ENCODE data around the gene SCARB2. TPM values are rescaled to one million over a fixed set of nuclear protein-coding genes. Genes with fewer than 3 reads are reported as not detected.

Gene SCARB2
- total RNA-seq, 1 donor, result 181 TPM

DNA sequence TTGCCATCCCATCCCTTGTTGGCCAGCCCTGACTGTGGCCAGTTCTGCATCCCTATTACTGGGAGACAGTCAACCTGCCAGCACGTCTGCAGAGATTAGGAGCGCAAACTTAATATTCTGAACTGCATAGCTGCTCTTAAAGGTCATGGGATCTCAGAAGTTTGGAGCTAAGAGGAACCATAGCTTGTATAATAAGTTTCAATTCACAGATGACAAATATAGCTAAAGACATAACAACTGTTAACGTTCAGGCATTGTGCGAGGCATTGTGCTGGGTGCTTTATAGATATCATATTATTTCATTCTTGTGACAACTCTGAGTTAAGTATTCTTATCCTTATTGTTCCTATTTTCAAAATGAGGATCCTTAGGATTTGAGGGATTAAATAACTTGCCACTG, 3.7 kb downstream of the SCARB2 start:
- no peak for DNase-seq (ENCODE audit: low read depth)
- H3K4me3 ChIP-seq (ENCODE audit: low read depth, low read length), result no peak overlapping the region
- no peak for TF ChIP-seq CTCF (IDR thresholded peaks at IDR 0.05; ENCODE audit: insufficient read depth, low read depth, low read length)

DNA sequence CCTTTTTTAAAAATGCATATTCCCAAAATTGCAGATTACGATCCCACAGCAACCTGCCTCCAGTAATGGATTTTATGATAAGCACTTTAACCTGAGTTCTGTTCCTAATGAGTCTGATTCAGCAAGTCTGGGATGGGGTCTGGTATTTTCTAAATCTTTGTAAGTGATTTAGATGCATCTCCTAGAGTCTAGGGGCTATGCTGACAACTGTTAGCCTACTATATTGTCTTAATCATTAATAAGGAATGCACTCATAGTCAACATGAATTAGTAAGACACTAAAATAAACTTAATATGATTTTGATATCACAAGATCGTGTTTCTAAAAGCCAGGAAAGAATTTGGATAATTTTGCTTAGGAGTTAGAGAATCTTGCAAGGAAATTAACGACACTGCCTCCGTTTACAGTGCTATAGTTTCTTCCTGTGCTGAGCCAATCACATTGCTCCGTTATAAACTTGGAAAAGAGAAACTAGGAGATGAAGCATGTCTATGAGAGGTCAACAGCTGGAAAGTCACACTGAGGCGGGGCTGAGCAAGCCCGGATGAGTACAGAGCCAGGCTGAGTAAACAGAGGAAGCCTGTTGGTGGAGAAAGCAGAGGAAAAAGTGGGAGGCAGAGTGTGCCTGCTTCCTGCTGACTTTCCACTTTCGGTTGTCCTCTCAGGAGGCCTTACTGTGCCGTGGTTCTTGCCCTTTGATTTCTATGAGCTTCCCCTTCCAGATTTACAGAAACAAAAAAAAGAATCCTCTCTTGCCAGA, 5.4 kb downstream of the SCARB2 start:
- TF ChIP-seq CTCF (IDR thresholded peaks at IDR 0.05; ENCODE audit: insufficient read depth, low read depth, low read length), result no peak
- DNase-seq (ENCODE audit: low read depth), result peak; percentile 97
- H3K4me3 ChIP-seq (ENCODE audit: low read depth, low read length), result peak overlapping the region; percentile 50

DNA sequence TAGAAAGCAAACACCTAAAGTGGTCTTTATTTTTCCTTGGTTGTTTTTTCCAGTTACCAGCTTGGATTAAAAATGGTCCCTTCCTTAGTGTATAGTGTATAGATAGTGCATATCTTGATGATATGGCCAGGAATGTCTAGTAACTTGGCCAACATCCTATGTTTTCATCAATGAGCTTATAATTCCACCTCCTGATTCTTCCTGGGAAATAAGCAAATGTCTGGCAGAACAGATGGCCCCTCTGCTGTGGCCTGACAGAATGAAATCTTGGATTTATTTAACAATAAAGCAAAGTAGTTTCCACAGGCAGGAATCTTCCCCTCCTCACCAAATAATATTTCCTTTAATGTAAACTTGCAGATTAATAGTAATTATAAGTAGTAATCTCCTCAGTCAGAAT, 6.1 kb downstream of the SCARB2 start:
- no peak for TF ChIP-seq CTCF (IDR thresholded peaks at IDR 0.05; ENCODE audit: insufficient read depth, low read depth, low read length)
- no peak for DNase-seq (ENCODE audit: low read depth)
- H3K4me3 ChIP-seq (ENCODE audit: low read depth, low read length), result no peak overlapping the region

DNA sequence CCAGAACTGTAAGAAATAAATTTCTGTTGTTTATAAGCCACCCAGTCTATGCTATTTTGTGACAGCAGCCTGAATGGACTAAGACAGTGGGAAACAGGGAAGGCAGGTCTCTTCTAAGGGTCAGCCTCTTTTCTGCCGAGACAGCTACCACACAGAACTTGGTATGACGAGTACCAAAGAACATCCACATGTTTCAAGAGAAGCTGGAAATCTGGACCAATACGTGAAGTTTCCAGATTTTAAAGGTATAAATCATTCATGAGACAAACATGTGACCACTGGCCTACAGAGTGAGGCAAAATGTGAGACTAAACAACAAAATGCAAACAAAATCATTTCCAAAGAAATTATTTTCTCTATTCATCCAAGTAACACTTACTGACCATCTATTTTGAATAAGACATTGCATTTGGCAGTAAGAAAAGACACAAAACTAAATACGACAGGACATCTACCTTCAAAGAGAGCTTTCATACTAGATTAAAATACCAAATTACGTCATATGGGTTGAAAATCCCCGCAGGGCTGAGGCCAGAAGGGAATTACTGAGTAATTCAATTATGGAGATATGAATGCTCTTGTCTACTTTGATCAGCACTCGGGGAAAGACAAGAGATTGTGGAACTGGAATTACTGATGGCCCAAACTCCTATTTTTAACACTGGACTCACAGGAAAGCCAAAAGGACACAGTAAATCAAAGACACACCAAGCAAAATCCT, 7.2 kb downstream of the SCARB2 start:
- no peak overlapping the region for H3K4me3 ChIP-seq (ENCODE audit: low read depth, low read length)
- no peak for TF ChIP-seq CTCF (IDR thresholded peaks at IDR 0.05; ENCODE audit: insufficient read depth, low read depth, low read length)
- DNase-seq (ENCODE audit: low read depth), result peak; percentile 64

GRCh38 chr4:76205476-76205875, 8.1 kb downstream of the SCARB2 start:
- TF ChIP-seq CTCF (IDR thresholded peaks at IDR 0.05; ENCODE audit: insufficient read depth, low read depth, low read length), result no peak
- no peak overlapping the region for H3K4me3 ChIP-seq (ENCODE audit: low read depth, low read length)
- DNase-seq (ENCODE audit: low read depth), result no peak

- H3K4me3 ChIP-seq (ENCODE audit: low read depth, low read length), result no peak overlapping the region
- no peak for TF ChIP-seq CTCF (IDR thresholded peaks at IDR 0.05; ENCODE audit: insufficient read depth, low read depth, low read length)
- DNase-seq (ENCODE audit: low read depth), result no peak
These were observed 8.7 kb downstream of the SCARB2 start for GRCh38 chr4:76204936-76205335.
